GM19351 (cell line): ENCODE results near the gene C1orf115.
"Not testable (repeated sequence)": the region's sequence is repeated elsewhere in the genome, so short reads cannot be mapped to it uniquely, and the experiment has no call there.

Source experiments
- ATAC-seq: cut with Tn5 transposase; IDR thresholded peaks from one replicate; pipeline ENCODE4 v1.9.1; 2021; ENCODE audit warnings: mild to moderate bottlenecking, moderate library complexity; ENCODE audit not compliant: unreplicated experiment

Gene C1orf115

GRCh38 chr1:220690140-220691052 lies at the start of gene C1orf115:
TSS of gene C1orf115 (plus strand) at chr1:220690363. CDS start at chr1:220690403, 40 bp downstream.
- peak; percentile 93 for ATAC-seq

- ATAC-seq = no peak
These were observed 47.9 kb upstream of the C1orf115 start for GRCh38 chr1:220642285-220642684.

GRCh38 chr1:220652995-220653394 lies 37.2 kb upstream of the C1orf115 start:
- no peak for ATAC-seq

GRCh38 chr1:220655509-220655908 lies 34.7 kb upstream of the C1orf115 start:
- peak; percentile 97 for ATAC-seq

- no peak for ATAC-seq
These were observed 34.0 kb upstream of the C1orf115 start for GRCh38 chr1:220655961-220656740.

GRCh38 chr1:220666349-220666748 lies 23.8 kb upstream of the C1orf115 start:
- ATAC-seq = no peak

GRCh38 chr1:220669005-220669404 lies 21.2 kb upstream of the C1orf115 start:
- no peak for ATAC-seq

GRCh38 chr1:220670365-220670764 lies 19.8 kb upstream of the C1orf115 start:
- ATAC-seq = no peak

GRCh38 chr1:220673921-220674320 lies 16.2 kb upstream of the C1orf115 start:
- no peak for ATAC-seq

- no peak for ATAC-seq
These were observed 12.9 kb upstream of the C1orf115 start for GRCh38 chr1:220677251-220677650.

GRCh38 chr1:220680085-220680687 lies 10.0 kb upstream of the C1orf115 start:
- peak; percentile 98 for ATAC-seq

- ATAC-seq = no peak
These were observed 8.8 kb upstream of the C1orf115 start for GRCh38 chr1:220681220-220681880.

- no peak for ATAC-seq
These were observed 7.1 kb upstream of the C1orf115 start for GRCh38 chr1:220682901-220683576.

GRCh38 chr1:220683716-220684115 lies 6.4 kb upstream of the C1orf115 start:
- ATAC-seq = not testable (repeated sequence)

GRCh38 chr1:220684890-220685289 lies 5.3 kb upstream of the C1orf115 start:
- no peak for ATAC-seq

GRCh38 chr1:220685879-220686278 lies 4.3 kb upstream of the C1orf115 start:
- no peak for ATAC-seq

- no peak for ATAC-seq
These were observed 2.4 kb upstream of the C1orf115 start for GRCh38 chr1:220687809-220688208.

- no peak for ATAC-seq
These were observed 497 bp upstream of the C1orf115 start for GRCh38 chr1:220689666-220690065.

GRCh38 chr1:220691053-220691684 lies 1.0 kb downstream of the C1orf115 start:
- no peak for ATAC-seq
